Measurements from ENCODE around the gene ANKS1A. TPM values are rescaled to one million over a fixed set of nuclear protein-coding genes. Genes with fewer than 3 reads are reported as not detected.
"Not testable (repeated sequence)": the region's sequence is repeated elsewhere in the genome, so short reads cannot be mapped to it uniquely, and the experiment has no call there.

The ANKS1A gene
- total RNA-seq, 1 experiment from 2014 or later: 14.4 TPM

DNA sequence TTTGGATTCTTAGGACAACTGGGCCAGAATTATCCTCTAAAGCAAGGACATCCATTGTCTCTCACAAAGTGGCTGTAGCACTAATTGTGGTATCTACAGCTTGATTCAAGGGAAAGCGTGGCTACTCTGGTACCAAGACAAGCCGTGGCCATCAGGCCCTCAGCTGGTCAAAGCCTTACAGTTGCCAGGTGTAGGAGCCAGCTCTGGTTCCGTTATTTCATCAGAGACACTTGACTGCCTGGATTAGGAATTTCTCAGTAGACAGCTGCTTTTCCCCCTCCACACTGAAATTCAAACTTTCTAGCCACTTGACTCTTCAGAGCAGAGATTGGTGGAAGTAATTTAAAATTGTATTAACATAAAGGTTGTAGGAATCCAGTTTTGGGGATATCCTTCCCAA lies 104.2 kb downstream of the ANKS1A start:
- Histone ChIP-seq H3K4me3 (ENCODE audit: low read depth in 2 of 2, low read length in 2 of 2) (no peak overlapping the region), H3K27ac (ENCODE audit: low read length) (no peak overlapping the region), H3K36me3 (ENCODE audit: control insufficient read depth, insufficient read depth, low read length) (peaks cover 5% of the 10 kb centered on the region), H3K9me3 (ENCODE audit: control insufficient read depth, insufficient read depth, low read depth, low read length) (no peaks in the 10 kb centered on the region), H3K4me1 (ENCODE audit: control insufficient read depth, insufficient read depth, low read length) (no peaks in the 10 kb centered on the region), H3K27me3 (ENCODE audit: control insufficient read depth, insufficient read depth, low read length) (no peaks in the 10 kb centered on the region)
- intact Hi-C loops (cut with micrococcal nuclease; ENCODE audit: unreplicated experiment): no loop called here
- no peak for DNase-seq (ENCODE audit: low read depth, low spot score)
- CTCF ChIA-PET: no interaction called here
- POLR2A ChIA-PET: no interaction called here
- in situ Hi-C loops (cut with HindIII; ENCODE audit: low pct_unique_long_range_greater_than_20kb, low sequenced_read_pairs): no loop called here
- no peak for TF ChIP-seq TCF7L2 (IDR thresholded peaks at IDR 0.05; ENCODE audit: low read depth, low read length)
- no peak for TF ChIP-seq POLR2AphosphoS5 (IDR thresholded peaks at IDR 0.05; ENCODE audit: low read depth, low read length)
- TF ChIP-seq, protein P1, sequence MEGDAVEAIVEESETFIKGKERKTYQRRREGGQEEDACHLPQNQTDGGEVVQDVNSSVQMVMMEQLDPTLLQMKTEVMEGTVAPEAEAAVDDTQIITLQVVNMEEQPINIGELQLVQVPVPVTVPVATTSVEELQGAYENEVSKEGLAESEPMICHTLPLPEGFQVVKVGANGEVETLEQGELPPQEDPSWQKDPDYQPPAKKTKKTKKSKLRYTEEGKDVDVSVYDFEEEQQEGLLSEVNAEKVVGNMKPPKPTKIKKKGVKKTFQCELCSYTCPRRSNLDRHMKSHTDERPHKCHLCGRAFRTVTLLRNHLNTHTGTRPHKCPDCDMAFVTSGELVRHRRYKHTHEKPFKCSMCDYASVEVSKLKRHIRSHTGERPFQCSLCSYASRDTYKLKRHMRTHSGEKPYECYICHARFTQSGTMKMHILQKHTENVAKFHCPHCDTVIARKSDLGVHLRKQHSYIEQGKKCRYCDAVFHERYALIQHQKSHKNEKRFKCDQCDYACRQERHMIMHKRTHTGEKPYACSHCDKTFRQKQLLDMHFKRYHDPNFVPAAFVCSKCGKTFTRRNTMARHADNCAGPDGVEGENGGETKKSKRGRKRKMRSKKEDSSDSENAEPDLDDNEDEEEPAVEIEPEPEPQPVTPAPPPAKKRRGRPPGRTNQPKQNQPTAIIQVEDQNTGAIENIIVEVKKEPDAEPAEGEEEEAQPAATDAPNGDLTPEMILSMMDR (IDR thresholded peaks at IDR 0.05): no peak
- no peak for TF ChIP-seq SIN3A (IDR thresholded peaks at IDR 0.05; ENCODE audit: borderline replicate concordance, insufficient read depth, low read depth, low read length)
- TF ChIP-seq, protein P2, sequence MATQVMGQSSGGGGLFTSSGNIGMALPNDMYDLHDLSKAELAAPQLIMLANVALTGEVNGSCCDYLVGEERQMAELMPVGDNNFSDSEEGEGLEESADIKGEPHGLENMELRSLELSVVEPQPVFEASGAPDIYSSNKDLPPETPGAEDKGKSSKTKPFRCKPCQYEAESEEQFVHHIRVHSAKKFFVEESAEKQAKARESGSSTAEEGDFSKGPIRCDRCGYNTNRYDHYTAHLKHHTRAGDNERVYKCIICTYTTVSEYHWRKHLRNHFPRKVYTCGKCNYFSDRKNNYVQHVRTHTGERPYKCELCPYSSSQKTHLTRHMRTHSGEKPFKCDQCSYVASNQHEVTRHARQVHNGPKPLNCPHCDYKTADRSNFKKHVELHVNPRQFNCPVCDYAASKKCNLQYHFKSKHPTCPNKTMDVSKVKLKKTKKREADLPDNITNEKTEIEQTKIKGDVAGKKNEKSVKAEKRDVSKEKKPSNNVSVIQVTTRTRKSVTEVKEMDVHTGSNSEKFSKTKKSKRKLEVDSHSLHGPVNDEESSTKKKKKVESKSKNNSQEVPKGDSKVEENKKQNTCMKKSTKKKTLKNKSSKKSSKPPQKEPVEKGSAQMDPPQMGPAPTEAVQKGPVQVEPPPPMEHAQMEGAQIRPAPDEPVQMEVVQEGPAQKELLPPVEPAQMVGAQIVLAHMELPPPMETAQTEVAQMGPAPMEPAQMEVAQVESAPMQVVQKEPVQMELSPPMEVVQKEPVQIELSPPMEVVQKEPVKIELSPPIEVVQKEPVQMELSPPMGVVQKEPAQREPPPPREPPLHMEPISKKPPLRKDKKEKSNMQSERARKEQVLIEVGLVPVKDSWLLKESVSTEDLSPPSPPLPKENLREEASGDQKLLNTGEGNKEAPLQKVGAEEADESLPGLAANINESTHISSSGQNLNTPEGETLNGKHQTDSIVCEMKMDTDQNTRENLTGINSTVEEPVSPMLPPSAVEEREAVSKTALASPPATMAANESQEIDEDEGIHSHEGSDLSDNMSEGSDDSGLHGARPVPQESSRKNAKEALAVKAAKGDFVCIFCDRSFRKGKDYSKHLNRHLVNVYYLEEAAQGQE (IDR thresholded peaks at IDR 0.05; ENCODE audit: insufficient read depth in 1 of 2, low read depth in 2 of 2, low read length in 1 of 2): no peak
- no TSS peak for BruUV-seq (replicated peaks)
- no peak for ATAC-seq

DNA sequence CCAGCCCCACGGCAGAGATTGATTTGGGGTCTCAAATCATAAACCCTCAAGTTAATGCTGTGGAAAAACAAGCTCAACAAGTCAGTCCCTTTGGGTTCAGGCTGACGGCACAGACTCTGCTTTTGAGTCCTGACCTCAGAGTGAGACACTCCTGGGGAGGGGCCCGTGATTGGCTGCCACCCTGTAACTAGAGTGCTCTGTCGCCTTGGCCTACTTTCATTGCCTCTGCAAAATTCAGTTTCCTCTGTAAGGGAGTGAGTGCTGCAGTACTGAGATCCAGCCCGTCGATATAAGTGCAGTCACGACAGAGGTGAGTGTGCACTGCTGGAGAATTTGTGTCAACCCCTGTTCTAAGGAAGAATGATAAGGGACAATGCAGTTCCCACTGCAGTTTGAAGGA lies 105.6 kb downstream of the ANKS1A start:
- no TSS peak for BruUV-seq (replicated peaks)
- no peaks in the 10 kb centered on the region for H3K4me1 ChIP-seq (ENCODE audit: control insufficient read depth, insufficient read depth, low read length)
- ATAC-seq (no peak), DNase-seq (ENCODE audit: low read depth, low spot score) (no peak)
- in situ Hi-C loops (cut with HindIII; ENCODE audit: low pct_unique_long_range_greater_than_20kb, low sequenced_read_pairs) (no loop called here), intact Hi-C loops (cut with micrococcal nuclease; ENCODE audit: unreplicated experiment) (no loop called here)
- peaks cover 2% of the 10 kb centered on the region; the same call in 1 of the 2 replicates for H3K36me3 ChIP-seq (ENCODE audit: control insufficient read depth, insufficient read depth, low read length)
- ChIA-PET POLR2A (no interaction called here), CTCF (interaction anchor here (0.6 kb wide), 1 partner anchor 22 kb away, joined by 4 read pairs; no protein-coding TSS in a partner anchor)
- TF ChIP-seq SIN3A (IDR thresholded peaks at IDR 0.05; ENCODE audit: borderline replicate concordance, insufficient read depth, low read depth, low read length) (no peak), TCF7L2 (IDR thresholded peaks at IDR 0.05; ENCODE audit: low read depth, low read length) (no peak), POLR2AphosphoS5 (IDR thresholded peaks at IDR 0.05; ENCODE audit: low read depth, low read length) (no peak)
- TF ChIP-seq, protein P1 (IDR thresholded peaks at IDR 0.05): no peak
- TF ChIP-seq, protein P2 (IDR thresholded peaks at IDR 0.05; ENCODE audit: insufficient read depth in 1 of 2, low read depth in 2 of 2, low read length in 1 of 2): no peak
- H3K9me3 ChIP-seq (ENCODE audit: control insufficient read depth, insufficient read depth, low read depth, low read length): no peaks in the 10 kb centered on the region
- H3K4me3 ChIP-seq (ENCODE audit: low read depth in 2 of 2, low read length in 2 of 2): no peak overlapping the region
- H3K27ac ChIP-seq (ENCODE audit: low read length): no peak overlapping the region
- H3K27me3 ChIP-seq (ENCODE audit: control insufficient read depth, insufficient read depth, low read length): no peaks in the 10 kb centered on the region

DNA sequence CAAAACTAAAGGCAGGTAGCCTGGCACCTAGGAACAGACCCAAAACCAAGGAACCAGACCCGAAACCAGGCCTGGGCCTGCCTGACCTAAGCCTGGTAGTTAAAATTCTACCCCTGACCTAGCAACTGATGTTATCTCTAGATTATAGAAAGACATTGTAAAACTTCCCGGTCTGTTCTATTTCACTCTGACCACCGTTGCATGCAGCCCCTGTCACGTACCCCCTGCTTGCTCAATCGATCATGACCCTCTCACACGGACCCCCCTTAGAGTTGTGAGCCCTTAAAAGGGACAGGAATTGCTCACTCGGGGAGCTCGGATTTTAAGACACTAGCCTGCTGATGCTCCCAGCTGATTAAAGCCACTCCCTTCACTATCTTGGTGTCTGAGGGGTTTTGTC lies 109.4 kb downstream of the ANKS1A start:
- BruUV-seq (replicated peaks); in situ Hi-C loops (cut with HindIII; ENCODE audit: low pct_unique_long_range_greater_than_20kb, low sequenced_read_pairs); H3K27ac ChIP-seq (ENCODE audit: low read length); ATAC-seq; H3K36me3 ChIP-seq (ENCODE audit: control insufficient read depth, insufficient read depth, low read length); DNase-seq (ENCODE audit: low read depth, low spot score); H3K9me3 ChIP-seq (ENCODE audit: control insufficient read depth, insufficient read depth, low read depth, low read length); H3K27me3 ChIP-seq (ENCODE audit: control insufficient read depth, insufficient read depth, low read length); H3K4me1 ChIP-seq (ENCODE audit: control insufficient read depth, insufficient read depth, low read length); intact Hi-C loops (cut with micrococcal nuclease; ENCODE audit: unreplicated experiment); POLR2A ChIA-PET; H3K4me3 ChIP-seq (ENCODE audit: low read depth in 2 of 2, low read length in 2 of 2): not testable (repeated sequence)
- CTCF ChIA-PET: interaction anchor here (0.6 kb wide), 1 partner anchor 73 kb away, joined by 3 read pairs; no protein-coding TSS in a partner anchor

DNA sequence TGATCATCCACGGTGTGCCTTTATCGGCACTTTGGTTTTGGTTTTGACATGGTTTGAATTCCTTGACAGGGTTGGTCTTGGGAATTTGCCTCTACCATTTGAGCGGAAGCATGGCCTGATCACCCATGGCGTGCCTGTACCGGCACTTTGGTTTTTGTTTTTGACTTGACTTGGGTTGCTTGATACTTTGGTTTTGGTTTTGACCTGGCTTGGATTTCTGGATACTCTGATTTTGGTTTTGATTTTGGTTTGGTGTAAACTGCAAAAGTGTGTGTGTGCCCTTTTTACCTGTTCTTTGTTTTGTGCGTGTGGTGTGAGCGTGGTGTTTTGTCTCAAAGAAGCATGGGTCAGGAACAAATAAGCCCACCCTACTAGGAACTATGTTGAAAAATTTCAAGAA lies 110.1 kb downstream of the ANKS1A start:
- H3K27ac ChIP-seq (ENCODE audit: low read length); H3K9me3 ChIP-seq (ENCODE audit: control insufficient read depth, insufficient read depth, low read depth, low read length); in situ Hi-C loops (cut with HindIII; ENCODE audit: low pct_unique_long_range_greater_than_20kb, low sequenced_read_pairs); H3K36me3 ChIP-seq (ENCODE audit: control insufficient read depth, insufficient read depth, low read length); BruUV-seq (replicated peaks); H3K27me3 ChIP-seq (ENCODE audit: control insufficient read depth, insufficient read depth, low read length); POLR2A ChIA-PET; CTCF ChIA-PET; intact Hi-C loops (cut with micrococcal nuclease; ENCODE audit: unreplicated experiment); ATAC-seq; DNase-seq (ENCODE audit: low read depth, low spot score); H3K4me1 ChIP-seq (ENCODE audit: control insufficient read depth, insufficient read depth, low read length); H3K4me3 ChIP-seq (ENCODE audit: low read depth in 2 of 2, low read length in 2 of 2): not testable (repeated sequence)
